Breast epithelium (tissue), 3 donors: ENCODE results near the gene DDC.

Source experiments
- CTCF ChIP-seq, 3 donors: fragments of 450-650 bp; IDR thresholded peaks; one replicate each; pipeline ENCODE4 v1.5.1; 2016 to 2017; ENCODE audit warnings: antibody characterized with exemption in 3 of 3, mild to moderate bottlenecking in 3 of 3, moderate library complexity in 3 of 3
- POLR2A ChIP-seq: fragments of 450-650 bp; IDR thresholded peaks from one replicate; pipeline ENCODE4 v1.6.1; 2016; ENCODE audit warnings: antibody characterized with exemption, mild to moderate bottlenecking, moderate library complexity
- POLR2AphosphoS5 ChIP-seq, 3 donors: sonication (generic); formaldehyde crosslinking; IDR thresholded peaks; one replicate each; pipeline ENCODE4 v1.6.1; 2017; ENCODE audit warnings: antibody characterized with exemption in 3 of 3

DNA sequence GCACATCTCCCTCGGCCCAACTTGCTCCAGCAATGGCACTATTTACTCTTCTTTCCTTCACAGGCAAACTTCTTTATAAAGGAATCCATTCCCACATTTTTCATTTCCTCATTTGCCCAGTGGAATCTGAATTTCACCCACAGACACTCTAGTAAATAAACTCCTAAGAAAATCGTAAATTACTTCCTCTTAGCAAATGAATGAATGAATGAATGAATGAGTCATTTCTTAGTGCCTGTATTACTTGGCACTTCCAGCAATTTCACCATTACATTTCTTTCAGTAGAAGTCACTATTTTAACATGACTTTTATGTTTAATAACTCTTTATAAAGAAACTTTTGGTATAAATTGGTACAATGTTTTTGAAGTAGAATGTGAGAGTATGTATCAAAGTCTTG is 55.7 kb downstream of the DDC start:
- no peak for TF ChIP-seq CTCF (IDR thresholded peaks at IDR 0.05)
- TF ChIP-seq POLR2A: no peak
- TF ChIP-seq POLR2AphosphoS5 (IDR thresholded peaks at IDR 0.05): no peak
